PC-3 (cell line): ENCODE measurements around the gene TMEM44.

Experiments used
- EZH2phosphoT487 ChIP-seq: fragments of 300-600 bp; sonication (generic); IDR thresholded peaks from 2 replicates; pipeline ENCODE4 v1.6.1; 2018; ENCODE audit warnings: mild to moderate bottlenecking, antibody characterized with exemption, low read length, borderline replicate concordance
- TF ChIP-seq, protein P1 (sequence below): fragments of 300-600 bp; sonication (generic); conservative IDR thresholded peaks from 2 replicates; pipeline ENCODE4 v1.5.1; 2017; ENCODE audit warnings: antibody characterized with exemption, low read depth, mild to moderate bottlenecking, low read length

DNA sequence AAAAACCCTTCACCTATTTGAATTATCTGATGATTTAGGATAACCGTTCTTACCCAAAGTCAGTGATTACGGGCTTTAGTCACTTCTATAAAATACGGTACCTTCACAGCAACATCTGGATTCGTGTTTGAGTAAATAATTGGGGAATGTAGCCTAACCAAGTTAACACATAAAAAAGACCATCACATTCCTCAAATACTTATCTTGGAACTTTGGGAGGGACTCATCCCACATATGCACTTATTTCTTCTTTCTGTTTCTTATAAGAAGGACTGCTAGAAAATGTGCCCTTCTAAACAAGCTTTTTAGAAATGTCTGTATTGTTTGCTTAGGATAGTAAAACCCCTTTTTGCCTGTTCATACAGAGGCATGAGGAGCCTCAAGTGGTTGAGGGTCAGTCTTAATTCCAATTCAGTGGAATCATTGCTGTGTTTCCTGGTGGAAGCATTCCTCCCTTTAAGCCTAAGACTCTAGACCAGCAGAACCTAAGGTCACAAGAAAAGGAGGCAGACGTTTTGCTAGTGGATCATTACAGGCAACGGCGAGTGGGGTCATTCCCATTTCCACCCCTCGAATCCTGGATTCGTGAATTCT, 67.5 kb downstream of the TMEM44 start:
- no peak for TF ChIP-seq EZH2phosphoT487
- TF ChIP-seq, protein P1, sequence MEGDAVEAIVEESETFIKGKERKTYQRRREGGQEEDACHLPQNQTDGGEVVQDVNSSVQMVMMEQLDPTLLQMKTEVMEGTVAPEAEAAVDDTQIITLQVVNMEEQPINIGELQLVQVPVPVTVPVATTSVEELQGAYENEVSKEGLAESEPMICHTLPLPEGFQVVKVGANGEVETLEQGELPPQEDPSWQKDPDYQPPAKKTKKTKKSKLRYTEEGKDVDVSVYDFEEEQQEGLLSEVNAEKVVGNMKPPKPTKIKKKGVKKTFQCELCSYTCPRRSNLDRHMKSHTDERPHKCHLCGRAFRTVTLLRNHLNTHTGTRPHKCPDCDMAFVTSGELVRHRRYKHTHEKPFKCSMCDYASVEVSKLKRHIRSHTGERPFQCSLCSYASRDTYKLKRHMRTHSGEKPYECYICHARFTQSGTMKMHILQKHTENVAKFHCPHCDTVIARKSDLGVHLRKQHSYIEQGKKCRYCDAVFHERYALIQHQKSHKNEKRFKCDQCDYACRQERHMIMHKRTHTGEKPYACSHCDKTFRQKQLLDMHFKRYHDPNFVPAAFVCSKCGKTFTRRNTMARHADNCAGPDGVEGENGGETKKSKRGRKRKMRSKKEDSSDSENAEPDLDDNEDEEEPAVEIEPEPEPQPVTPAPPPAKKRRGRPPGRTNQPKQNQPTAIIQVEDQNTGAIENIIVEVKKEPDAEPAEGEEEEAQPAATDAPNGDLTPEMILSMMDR = no peak
